HG02678 (cell line): ENCODE results near the gene SCN5A.

Experiments used
- ATAC-seq: cut with Tn5 transposase; IDR thresholded peaks from one replicate; pipeline ENCODE4 v1.9.1; 2021; ENCODE audit warnings: mild to moderate bottlenecking, moderate library complexity; ENCODE audit not compliant: unreplicated experiment

The SCN5A gene

DNA sequence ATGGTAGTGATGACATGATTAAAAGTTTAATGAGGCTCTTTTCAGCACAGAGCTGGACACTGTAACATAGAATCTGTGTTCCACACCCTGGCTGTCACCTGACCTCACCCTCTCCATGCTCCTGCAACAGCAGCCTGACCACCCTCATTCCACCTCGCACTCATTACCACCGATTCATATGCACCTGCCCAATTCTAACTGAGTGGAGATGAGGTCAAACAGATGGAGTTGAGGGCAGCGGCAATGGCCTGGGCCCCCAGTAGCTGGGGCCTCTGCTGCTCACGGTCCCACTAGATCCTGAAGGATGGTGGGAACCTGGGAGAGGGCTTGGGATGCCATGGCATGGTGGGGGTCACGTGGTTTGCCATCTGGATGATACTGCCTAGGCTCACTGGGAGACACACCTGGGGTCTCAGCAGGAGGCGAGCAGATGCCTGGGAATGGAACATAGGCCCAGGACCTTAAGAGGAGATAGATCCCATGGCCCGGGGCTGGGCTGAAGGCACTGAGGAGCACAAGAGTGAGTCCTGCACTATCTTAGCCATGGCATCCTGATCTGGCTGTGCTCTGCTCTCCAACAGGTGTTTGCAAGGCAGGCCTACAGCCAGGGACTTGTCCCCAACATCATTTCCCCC, 1.3 kb downstream of the SCN5A start:
- ATAC-seq: no peak

DNA sequence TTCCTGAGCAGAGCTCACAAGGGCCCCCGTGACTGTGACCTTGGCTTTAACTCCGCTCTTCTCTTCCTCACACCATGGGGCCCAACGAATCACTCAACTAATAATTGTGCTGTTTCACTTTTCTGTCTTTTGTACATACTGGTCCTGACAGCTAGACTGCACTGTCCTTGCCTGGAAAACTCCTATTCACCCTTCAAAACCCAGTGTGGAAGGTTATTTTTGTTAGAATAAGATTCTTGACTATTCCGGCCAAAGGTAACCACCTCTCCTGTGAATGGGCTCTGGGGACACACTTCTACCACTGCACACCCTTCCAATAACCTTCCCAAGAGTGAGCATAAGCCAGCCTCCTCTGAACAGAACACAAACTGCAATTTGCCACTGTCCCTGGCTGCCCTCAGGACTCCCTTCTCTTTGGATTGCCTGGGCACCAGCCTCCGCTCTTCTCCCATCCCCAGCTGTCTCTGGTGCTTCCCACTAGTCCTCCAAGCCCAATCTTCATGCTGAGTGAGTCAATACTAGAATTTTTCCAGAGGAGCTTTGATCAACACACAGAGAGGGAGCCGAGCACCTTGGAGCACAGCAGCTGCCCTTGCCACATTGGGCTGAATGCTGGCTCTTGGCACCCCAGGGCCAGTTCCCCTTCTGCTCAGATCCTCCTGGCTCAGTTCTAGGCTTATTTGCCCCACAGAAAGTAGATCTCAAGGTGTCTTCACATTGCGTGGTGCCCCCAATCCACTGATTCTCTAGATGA, 2.1 kb downstream of the SCN5A start:
- ATAC-seq: no peak

DNA sequence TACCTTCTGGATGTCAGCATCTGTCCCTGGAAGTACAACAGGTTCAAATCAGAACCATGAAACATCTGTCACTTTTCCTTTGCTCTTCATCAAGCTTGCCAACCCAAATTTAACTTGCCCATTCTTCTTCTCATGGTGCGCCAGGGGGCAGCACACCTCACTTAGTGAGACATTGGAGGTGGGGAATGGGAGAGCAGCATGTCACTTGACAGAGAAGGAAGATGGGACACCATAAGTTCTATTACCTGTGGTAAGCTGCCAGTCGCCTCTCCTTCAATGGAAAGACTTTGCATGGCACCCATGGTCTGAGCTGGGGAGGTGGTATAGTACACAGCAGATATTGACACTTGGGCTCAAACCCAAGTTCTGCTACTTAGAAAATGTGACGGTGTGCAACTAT, 2.9 kb downstream of the SCN5A start:
- no peak for ATAC-seq

DNA sequence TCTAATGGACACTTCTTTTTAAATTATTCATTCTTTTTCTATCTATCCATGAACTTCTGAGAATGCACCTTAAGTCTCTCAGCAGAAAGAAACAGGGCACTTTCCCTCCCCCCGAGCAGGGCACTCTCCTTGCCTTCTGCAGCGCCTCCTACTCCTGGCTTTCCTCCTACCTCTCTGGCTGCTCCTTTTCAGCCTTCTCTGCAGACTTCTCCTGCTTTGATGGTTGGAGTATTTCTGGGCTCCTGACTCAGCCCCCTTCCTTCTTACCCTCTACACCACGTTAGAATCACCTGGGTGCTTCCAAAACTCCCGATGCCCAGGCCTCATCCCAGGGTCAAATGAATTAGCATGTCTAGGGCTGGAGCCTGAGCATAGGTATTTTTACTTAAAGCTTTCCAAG, 3.4 kb downstream of the SCN5A start:
- ATAC-seq: no peak

DNA sequence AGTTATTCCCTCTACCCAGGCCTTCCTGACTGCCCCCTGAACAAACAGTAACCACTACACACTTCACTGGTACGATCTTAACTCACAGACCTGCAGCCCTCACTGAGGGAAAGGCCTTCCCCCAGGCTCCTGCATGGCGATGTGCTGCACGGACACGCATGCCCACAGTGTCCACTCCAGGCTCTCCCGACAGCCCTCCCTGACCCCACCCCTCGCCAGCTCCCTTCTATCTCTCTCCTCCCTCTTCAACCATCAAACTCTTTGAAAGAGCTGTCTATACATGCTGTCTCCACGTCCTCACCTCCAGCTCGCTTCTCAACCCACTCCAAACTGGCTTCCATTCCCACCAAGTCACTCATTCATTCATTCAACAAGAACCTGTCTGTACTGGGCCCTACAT, 3.9 kb downstream of the SCN5A start:
- no peak for ATAC-seq

DNA sequence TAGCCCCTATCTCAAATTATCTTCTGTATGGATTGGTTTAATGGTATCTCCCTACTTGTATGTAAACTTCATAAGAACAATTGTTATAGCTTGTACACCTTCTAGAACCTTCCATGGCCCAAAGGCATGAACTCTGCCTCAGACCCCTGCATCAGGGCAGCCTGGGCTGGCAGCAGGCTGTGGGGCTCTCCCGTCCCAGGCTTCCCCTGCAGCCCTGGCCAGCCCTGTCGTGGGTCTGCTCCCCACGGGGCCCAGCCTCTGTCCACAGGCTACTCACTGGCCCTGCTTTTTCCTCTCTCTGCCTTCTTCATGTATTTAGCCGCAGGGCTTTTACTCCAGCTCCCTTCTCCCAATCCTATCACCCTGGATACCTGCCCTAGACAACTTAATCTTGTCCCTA, 4.4 kb downstream of the SCN5A start:
- ATAC-seq: no peak

DNA sequence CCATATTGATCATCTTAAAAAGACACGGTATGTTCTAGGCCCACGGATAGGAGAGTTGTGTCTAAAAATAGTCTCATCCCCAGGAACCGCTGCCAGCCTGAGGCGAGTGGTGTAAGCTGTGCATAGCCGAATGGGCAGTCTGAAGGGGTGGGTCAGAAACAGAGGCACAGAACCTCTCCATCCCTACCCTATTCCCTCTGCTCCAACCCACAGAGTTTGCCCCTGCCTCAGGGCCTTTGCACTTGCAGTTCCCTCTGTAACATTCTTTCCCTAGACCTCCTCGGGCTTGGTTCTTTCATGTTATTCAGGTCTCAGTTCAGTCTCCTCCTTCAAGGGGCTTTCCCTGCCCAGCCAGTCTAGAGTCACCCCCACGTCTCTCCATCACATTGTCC, 4.8 kb downstream of the SCN5A start:
- ATAC-seq: no peak

DNA sequence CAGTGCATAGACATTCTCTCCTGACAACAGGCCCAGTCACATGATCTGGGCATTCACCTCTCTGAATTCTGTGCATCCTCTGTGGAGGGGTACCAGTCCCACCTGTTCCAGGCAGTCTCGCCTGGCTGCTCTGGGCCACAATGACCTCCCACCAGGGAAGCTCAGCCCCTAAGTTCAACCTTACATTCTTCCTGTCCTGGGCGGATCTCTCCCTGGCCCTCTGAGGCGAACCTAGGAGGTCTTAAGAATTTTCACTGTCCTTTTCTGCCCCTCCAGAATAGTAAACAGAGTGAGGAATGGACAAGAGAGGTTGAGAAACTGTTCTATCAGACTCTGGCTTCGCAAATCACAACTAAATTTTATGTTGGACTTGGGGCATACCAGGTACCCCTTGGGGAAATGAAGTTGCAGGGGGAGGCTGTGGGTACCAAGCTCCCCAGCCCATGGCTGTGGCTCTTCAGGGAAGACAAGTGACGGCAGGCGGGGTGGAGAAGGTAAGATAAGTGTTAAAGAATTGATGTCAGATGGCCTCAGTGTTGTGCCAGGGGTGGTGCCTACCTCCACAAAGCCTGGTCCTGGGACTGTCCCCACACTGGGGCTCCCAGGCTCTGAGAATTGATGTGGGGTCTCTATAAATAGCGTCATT, 5.3 kb downstream of the SCN5A start:
- ATAC-seq: no peak

DNA sequence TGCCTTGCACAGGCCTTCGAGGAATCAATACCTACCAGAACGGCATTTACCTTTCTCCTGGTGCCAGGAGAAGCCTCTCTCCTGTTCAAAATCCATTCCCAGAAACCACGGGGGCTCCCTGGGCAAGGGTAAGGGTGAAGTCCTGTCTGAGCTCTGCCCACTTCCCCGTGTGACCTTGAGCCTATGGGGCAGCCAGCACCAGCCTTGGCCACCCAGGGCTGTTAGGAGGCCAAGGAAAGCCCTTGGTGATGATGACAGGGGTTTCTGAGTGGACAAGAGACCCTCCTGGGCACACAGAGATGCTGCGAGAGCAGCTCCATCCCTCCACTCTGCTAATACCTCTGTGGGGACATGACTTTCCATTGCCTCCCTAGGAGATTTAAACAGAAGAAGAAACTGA, 5.9 kb downstream of the SCN5A start:
- ATAC-seq: no peak

DNA sequence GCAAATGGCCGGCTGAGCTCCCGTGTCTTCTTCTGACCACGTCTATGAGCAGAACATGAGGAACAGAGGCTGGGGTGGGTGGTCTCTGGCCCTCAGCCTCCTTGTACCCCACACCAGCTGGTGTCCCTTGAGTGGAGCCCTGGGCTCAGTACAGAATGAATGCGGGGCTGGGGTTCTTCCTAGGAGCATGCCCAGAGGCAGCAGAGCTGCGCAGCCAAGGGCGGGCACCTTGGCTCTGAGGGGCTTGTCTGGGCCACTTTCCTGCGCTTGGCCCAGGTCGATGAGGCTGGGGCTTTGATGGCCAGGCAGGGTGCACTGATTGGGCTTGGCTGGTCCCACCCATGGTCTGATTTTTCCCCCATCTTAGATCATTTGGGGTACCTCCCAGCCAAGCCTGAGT, 6.4 kb downstream of the SCN5A start:
- no peak for ATAC-seq

DNA sequence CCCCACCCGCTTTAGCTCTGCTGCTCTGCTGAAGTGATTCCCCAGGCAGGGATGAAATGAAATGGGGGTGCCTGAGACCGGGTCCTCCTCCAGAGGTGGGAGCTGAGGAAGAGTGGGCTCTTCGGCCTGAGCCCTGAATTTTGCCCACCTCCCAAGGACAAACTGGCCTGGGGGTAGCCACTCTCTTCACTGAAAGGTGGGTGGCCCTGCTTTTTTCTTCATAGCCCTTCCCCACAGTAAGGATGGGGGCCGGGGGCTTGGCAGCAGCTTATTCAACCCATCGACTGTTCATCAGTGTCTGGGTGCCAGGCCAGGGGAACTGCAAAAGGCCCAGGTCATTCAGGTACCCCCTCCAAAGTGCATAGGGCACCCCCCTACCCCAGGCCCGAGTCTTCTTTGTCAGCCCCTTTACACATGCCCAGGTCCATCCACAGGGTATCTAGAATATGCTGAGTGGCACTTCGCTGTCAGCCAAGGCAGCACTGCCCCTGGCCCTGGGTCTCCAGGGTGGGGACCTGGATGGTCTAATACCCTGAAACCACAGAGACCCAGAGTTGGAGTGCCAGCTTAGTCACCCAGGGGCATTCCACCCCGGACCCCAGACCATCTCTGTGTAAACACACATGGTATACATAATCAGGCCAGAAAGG, 7.9 kb downstream of the SCN5A start:
- no peak for ATAC-seq

DNA sequence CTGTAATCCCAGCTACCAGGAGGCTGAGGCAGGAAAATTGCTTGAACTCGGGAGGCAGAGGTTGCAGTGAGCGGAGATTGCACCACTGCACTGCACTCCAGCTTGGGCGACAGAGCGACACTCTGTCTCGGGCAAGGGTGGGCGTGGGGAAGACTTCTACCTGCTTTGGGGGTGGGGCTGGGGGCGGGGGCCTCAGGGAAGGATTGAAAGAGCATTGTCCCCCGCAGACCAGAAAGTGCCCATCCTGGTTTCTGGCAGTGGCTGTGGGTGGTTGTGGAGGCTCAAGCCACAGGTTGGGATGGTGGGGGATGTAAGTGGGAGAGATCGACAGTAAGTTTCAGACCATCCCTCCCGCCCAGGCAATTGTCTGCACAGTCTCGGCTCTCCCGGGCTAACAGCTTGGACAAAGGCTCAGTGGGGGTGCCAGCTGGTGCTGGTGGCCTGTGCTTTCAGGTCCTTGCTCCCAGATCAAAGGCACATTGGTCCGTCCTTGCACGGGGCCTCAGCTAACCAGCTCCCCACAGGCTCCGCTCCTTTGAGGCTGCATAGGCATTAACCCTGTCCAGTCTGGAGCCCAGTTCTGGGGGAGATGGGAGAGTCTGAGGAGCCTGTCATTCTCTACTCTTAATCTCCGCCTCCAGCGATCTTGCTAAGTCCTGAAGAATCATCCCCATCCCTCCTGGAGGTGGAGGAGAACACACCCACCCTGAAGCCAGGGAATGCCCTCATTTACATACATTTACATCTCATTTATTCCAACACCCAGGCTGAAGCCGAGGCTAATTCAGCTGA, 8.6 kb downstream of the SCN5A start:
- ATAC-seq: no peak

DNA sequence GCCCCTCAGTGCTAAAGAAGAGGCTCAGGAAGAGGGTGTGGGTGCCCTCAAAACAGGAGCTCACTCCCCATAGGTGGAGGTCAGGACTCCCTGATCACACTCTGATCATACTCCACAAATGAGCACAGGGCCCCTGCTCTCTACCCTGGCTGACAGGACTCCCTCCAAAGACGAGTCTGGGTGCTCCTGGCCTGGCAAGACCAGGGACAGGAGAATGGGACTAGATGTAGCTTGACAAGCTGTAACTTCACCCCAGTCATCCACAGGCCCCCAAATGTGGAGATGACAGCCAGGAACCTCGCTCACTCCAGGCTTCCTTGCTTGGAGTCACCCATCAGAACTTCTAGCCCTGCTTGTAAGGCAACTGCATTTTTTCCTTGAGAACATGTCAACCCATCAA, 11.1 kb downstream of the SCN5A start:
- no peak for ATAC-seq

DNA sequence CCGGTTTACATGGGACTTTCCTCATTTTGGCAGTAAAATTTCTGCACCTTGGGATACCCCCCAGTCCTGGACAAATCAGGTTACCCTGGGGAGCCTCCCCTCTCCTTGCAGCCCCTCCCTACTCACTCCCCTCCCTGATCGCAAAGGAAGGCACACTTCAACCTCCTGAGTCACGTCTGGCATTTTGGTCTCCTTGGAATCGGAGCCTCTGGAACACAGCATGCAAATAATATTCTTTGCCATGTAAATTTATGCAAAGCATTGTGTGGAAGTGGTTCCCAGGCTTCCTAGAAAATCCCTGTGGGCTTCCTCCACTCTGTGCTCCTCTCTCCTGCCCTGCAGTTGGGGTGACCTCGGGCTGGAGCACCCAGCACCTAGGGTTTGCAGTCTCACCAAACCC, 11.6 kb downstream of the SCN5A start:
- no peak for ATAC-seq

DNA sequence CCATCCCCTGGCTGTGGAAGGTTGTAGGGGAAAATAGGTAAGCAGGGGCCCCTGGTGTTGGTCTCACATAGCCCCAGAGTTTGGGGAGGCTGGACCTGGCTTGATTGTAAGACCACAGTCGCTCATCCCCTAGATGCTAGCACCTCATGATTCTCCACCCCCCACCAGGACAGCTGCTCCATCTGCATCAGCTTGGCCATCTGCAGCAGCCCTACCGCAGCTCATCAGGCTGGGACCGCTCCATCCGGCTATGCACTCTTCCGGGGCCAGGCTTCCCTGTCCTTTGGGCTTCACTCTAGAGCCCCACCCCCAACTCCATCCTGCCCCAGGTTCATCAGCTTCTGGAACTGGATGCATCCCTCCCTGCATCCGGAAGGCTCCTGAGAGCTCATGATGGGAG, 12.6 kb downstream of the SCN5A start:
- no peak for ATAC-seq

DNA sequence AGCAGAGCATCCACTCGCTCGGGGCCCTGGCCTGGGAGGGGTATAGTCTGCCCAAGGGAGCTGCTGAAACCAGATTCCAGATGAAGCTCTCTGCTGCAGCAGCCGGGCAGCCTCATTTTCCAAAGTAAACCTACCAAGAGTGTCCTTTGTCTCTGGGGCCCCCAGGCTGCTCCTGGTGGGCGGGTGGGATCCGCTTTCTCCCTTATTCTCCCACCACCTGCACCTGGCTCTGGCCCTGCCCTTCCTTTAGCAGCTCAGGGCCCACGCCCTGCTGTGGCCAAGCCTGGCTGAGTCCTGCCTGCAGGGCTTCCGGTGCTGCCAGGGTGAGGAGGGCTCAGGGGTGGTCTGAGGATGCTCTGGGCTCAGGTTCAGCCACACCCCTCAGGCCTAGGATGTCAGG, 13.0 kb downstream of the SCN5A start:
- ATAC-seq: no peak

DNA sequence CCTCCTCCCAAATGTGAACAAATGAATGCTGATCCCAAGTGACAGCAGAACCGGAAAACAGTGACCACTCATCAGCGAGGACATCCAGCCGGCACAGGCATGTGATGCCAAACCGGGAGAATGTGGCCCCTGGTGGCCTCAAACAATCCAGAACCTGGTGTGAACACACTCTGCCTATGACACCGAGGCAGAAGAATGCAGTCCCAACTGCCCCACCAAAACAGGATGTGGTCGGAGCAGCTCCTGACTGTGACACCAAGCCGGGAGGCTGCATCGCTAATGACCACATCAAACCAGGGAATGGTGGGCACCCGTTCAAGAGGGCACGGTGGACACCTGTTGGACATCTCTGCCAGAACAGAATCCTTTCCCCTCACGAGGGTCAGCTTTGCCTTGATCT, 15.4 kb downstream of the SCN5A start:
- no peak for ATAC-seq

DNA sequence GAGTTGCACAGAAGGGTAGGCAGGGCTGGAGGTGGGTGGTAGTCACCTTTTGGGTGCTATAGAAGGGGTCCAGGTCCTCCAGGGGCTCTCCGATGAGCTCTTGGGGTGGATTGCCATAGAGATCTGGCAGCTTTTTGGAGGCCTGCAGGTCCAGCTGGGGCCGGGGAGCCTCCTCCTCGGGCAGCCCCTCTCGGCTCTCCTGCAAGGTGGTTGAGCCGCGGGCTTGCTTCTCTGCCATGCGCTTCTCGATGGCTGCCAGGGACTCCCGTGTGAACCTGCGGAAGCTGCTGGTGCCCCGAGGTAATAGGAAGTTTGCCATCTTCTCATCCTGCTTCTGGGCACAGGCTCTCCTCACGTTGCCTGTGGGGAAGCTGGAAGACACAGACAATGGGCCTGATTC, 16.5 kb downstream of the SCN5A start:
- ATAC-seq: no peak

DNA sequence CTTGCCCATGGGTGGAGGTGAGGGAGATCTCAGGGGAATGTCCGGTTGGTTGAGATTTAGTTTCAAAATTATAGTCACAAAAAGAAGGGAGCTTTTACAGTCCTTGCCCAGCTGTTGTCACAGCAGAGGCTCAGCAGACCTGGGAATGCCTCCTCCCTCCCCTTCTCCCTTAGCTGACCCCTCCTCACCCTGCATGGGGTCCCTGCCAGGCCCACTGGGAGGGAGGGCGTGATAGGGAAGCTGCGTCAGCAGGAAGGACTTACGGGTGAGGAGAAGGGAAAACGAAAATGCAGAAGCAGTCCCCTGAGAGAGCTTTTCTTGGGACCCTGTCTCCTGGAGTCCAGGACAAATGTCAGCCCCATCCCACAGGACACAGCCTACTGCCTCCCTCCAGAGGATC, 18.9 kb downstream of the SCN5A start:
- ATAC-seq: no peak

DNA sequence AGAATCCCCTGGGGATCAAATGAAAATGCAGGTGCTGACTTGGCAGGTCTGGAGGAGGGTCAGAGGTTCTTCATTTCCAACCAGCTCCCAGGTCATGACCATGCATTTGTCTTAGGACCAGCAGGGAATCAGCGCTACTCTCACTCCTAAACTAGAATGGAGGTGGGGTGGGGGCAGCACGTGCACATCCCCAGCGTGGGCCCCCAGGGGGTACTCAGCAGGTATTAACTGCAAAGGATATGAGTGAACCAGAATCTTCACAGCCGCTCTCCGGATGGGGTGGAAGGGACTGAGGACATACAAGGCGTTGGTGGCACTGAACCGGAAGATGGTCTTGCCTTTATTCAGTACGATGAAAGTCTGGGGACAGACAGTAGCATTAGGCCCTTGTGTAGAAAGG, 19.4 kb downstream of the SCN5A start:
- no peak for ATAC-seq

DNA sequence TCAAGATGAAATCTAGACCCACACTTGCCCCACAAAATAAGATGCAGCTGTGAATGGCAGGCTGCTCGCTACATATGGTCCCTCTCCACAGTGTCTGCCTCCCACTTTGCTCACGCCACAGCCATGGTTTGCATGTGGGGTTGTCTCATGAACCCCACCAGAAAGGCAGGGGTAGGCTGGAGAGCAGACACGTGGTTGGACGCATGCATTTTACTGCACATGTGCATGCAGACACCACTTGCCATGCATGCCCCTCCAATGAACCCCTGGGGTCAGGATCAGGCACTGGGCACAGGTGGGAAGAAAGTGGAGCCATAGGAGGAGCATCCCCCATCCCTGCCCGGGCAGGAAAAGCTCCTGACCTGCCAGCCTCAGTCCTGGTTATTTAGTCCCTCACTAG, 20.7 kb downstream of the SCN5A start:
- no peak for ATAC-seq
